Kidney (tissue), 14 donors: ENCODE results near the gene CFP. TPM values are rescaled to one million over a fixed set of nuclear protein-coding genes. Genes with fewer than 3 reads are reported as not detected.

Experiments
- DNase-seq, 5 donors: peaks; one replicate each; pipeline ENCODE4 v3.0.0-alpha.2; 2013 to 2020
- FAIRE-seq: peaks from 2 replicates; lab custom pipeline; 2012; peaks lifted over from hg19 to GRCh38; lab: Jason Lieb, UNC
- H3K27ac ChIP-seq, 2 donors: one replicate each; pipeline ENCODE4 v1.7.0; 2013; ENCODE audit warnings: low read depth in 2 of 2, low read length in 2 of 2, inconsistent platforms in 1 of 2
- H3K27me3 ChIP-seq: one replicate; pipeline ENCODE4 v1.7.1; 2013; ENCODE audit warnings: low read length, inconsistent platforms; ENCODE audit not compliant: control insufficient read depth, insufficient read depth
- H3K36me3 ChIP-seq, 3 donors: one replicate each; pipeline versions ENCODE4 v1.7.0 to v1.7.1; 2013; ENCODE audit warnings: low read length in 3 of 3, control low read depth in 1 of 3, inconsistent platforms in 1 of 3; ENCODE audit not compliant: insufficient read depth in 3 of 3, control insufficient read depth in 2 of 3
- H3K4me1 ChIP-seq, 3 donors: one replicate each; pipeline versions ENCODE4 v1.7.0 to v1.7.1; 2013; ENCODE audit warnings: low read length in 3 of 3, inconsistent platforms in 1 of 3, low read depth in 1 of 3; ENCODE audit not compliant: control insufficient read depth in 2 of 3, insufficient read depth in 2 of 3
- H3K4me3 ChIP-seq, 3 donors: one replicate each; pipeline versions ENCODE4 v1.7.0 to v1.8.1; 2013; ENCODE audit warnings: low read length in 3 of 3, control low read depth in 1 of 3, inconsistent platforms in 1 of 3
- H3K9ac ChIP-seq, 3 donors: one replicate each; pipeline versions ENCODE4 v1.7.0 to v1.7.1; 2013; ENCODE audit warnings: low read length in 3 of 3, control low read depth in 1 of 3, inconsistent platforms in 1 of 3
- H3K9me3 ChIP-seq, 3 donors: one replicate each; pipeline versions ENCODE4 v1.7.0 to v1.7.1; 2013; ENCODE audit warnings: low read length in 3 of 3, control low read depth in 1 of 3, inconsistent platforms in 1 of 3; ENCODE audit not compliant: control insufficient read depth in 2 of 3, insufficient read depth in 1 of 3
- intact Hi-C: fragments of 100-400 bp; cut with DNase I; formaldehyde crosslinking; loops from one replicate; pipeline ENCODE4 v1.11.1; 2022
- polyA plus RNA-seq: library from polyadenylated mRNA; stranded (reverse); fragments of 350-450 nt; fragmentation: Illumina TruSeq; extraction: RNeasy Lipid Tissue Mini Kit (QIAGEN cat#74804); gene quantifications from one replicate; pipeline ENCODE4 v1.2.3, GENCODE V29; 2014; ENCODE audit warnings: low read depth, low replicate concordance; ENCODE audit not compliant: insufficient read depth
- total RNA-seq: library from RNA; stranded (reverse); fragmentation: NEBNext Ultra II Directional; extraction: Animal tissue kit (Norgen Biotek cat#: 25700); gene quantifications from one replicate; pipeline ENCODE4 v1.2.1, GENCODE V29; 2021
- TF ChIP-seq, protein P1 (sequence below): IDR thresholded peaks from 3 replicates; pipeline ENCODE4 v1.5.1; 2012; ENCODE audit warnings: mild to moderate bottlenecking, moderate library complexity, borderline replicate concordance; ENCODE audit not compliant: insufficient read depth; ENCODE audit errors: extremely low read depth
- donor health status: control.
- donor health status: control.
- donor health status: control.
- donor health status: control.
- donor health status: control.
- donor health status: DM: yes; HTN: yes; CAD: no.
- donor health status: Normal renal cell carcinoma (clear cell type).

The CFP gene
- total and polyA plus RNA-seq, 2 donors from 2014 or later, result 2.1 to 8.3 TPM

DNA sequence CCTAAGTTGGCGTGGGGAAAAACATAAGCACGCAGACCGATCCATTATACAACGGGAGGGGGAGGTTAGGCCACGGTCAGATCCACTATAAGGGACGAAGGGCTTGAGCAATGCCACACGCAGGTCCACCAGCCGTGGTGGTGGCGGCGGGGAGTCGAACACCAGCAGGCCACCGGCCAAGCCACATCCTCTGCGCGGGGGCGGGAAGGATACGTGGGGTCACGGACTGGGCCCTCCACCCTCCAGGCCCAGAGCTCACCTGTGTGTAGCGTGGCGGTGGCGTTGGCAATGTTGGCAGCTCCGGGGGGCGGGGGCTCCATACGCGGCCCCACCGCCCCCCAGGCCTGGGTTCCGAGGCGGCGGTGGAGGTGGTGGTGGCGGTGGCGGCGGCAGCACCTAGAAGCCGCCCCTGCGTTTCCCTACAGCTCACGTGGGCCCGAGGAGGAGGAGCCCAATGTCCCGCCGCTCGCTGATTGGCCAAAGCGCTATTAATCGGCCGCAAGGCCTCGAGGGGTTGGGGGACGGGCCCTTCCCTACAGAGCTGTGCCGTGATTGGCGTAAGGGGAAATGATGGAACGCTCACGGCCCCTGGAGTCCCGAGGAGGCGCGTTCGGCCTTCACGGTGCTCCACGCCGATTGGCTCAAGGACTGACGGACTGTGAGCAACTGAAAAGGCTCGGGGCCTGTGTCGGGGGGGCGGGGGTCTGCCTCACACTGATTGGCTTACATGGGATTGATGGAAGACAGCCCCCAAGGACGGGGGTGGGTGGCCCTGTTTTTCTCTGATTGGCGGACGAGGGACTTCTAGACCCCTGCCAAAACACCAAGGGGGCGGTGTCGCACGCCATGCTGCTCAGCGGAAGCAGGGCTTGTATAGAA is 20.7 kb upstream of the CFP start, which contains the start of gene ELK1:
Gene ELK1, minus strand, starts transcription at position 400 of the 879 bp plus-strand sequence. CDS start 9,122 bp downstream, outside the sequence.
- Histone ChIP-seq H3K4me1 (peaks cover 0 to 11% (median 4%) of the 10 kb centered on the region in 3 donors), H3K4me3 (peak within 1 kb of the TSS; percentile 68 to 84 (median 77)), H3K36me3 (no peaks in the 10 kb centered on the region), H3K9ac (peak within 1 kb of the TSS; percentile 24 to 78 (median 65)), H3K9me3 (no peaks in the 10 kb centered on the region), H3K27ac (peak within 1 kb of the TSS; percentile 87), H3K27me3 (no peaks in the 10 kb centered on the region)
- DNase-seq (peak; percentile 98 to 99 (median 98)), FAIRE-seq (peak; percentile 98)
- TF ChIP-seq, protein P1, sequence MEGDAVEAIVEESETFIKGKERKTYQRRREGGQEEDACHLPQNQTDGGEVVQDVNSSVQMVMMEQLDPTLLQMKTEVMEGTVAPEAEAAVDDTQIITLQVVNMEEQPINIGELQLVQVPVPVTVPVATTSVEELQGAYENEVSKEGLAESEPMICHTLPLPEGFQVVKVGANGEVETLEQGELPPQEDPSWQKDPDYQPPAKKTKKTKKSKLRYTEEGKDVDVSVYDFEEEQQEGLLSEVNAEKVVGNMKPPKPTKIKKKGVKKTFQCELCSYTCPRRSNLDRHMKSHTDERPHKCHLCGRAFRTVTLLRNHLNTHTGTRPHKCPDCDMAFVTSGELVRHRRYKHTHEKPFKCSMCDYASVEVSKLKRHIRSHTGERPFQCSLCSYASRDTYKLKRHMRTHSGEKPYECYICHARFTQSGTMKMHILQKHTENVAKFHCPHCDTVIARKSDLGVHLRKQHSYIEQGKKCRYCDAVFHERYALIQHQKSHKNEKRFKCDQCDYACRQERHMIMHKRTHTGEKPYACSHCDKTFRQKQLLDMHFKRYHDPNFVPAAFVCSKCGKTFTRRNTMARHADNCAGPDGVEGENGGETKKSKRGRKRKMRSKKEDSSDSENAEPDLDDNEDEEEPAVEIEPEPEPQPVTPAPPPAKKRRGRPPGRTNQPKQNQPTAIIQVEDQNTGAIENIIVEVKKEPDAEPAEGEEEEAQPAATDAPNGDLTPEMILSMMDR, result no peak
- intact Hi-C loops, result no loop called here

DNA sequence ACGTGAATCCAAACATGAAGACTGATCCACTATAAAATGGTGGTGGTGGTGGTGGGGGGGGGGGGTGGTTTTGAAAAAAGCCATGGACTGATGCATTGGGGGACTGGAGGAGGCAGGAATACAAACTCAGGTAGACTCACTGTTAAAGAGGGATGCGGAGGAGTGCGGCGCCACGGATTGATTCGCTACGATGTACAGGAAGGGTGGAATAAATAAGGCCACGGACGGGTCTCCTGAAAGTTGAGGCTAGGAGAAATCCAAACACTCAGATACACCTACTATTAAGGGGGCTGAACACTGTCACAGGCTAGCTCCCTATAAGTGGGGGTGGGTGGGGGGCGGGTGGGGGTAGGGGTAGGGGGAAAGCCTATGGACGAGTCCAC is 20.0 kb upstream of the CFP start:
- Histone ChIP-seq H3K9ac (peak overlapping the region in 2 of 3 donors; percentile 61 to 78), H3K36me3 (no peaks in the 10 kb centered on the region), H3K4me3 (peak overlapping the region; percentile 68 to 84 (median 77)), H3K9me3 (no peaks in the 10 kb centered on the region), H3K27ac (no peak overlapping the region), H3K4me1 (peaks cover 0 to 11% (median 4%) of the 10 kb centered on the region in 3 donors), H3K27me3 (no peaks in the 10 kb centered on the region)
- DNase-seq (no peak), FAIRE-seq (no peak)
- intact Hi-C loops, result no loop called here
- TF ChIP-seq, protein P1, result no peak

DNA sequence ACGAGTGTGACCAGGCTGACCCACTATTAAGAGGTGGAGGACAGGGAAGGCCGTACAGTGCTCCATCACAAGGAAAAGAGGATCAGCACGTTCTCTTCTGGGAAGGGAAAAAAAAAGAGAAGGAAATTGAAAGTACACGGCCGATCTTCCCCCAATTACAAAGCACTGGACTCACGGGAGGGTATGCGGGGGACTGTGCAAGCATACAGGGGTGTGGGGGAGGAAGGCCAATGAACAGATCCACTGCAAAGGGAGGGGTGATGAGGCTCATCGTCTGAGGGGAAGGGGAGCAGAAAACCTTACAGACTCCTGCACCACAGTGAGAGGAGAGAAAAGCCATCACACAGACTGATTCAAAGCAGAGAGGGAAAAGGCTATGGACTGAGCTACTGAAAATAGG is 19.5 kb upstream of the CFP start:
- FAIRE-seq (no peak), DNase-seq (peak in 1 of 5 donors; percentile 18)
- intact Hi-C loops, result no loop called here
- H3K9me3 ChIP-seq, result no peaks in the 10 kb centered on the region
- peak overlapping the region; percentile 68 to 84 (median 77) for H3K4me3 ChIP-seq
- H3K27ac ChIP-seq, result no peak overlapping the region
- H3K9ac ChIP-seq, result peak overlapping the region; percentile 24 to 61 (median 27)
- no peaks in the 10 kb centered on the region for H3K27me3 ChIP-seq
- TF ChIP-seq, protein P1, result no peak
- H3K36me3 ChIP-seq, result no peaks in the 10 kb centered on the region
- peaks cover 0 to 11% (median 4%) of the 10 kb centered on the region in 3 donors for H3K4me1 ChIP-seq
